Gastrocnemius medialis (tissue), 4 donors: ENCODE data around the gene MAPK8. TPM values are rescaled to one million over a fixed set of nuclear protein-coding genes. Genes with fewer than 3 reads are reported as not detected.

Experiments used
- ATAC-seq, 2 donors: fragments of 150-250 bp; one replicate each; pipeline ENCODE4 v1.9.1; 2016
- DNase-seq, 2 donors: peaks; one replicate each; pipeline ENCODE4 v3.0.0-alpha.2; 2019
- H3K27ac ChIP-seq, 4 donors: fragments of 200-600 bp; sonication (generic); 1 replicate in 1 of 4; 2 replicates in 3 of 4; pipeline ENCODE4 v1.5.1; 2016 to 2018; ENCODE audit warnings: mild to moderate bottlenecking in 2 of 4, moderate library complexity in 1 of 4
- H3K27me3 ChIP-seq, 3 donors: fragments of 200-600 bp; sonication (generic) in 2 of 3; 1 replicate in 1 of 3; 2 replicates in 2 of 3; pipeline versions ENCODE4 v1.5.1 to v1.6.0; 2016 to 2019; ENCODE audit warnings: mild to moderate bottlenecking in 1 of 3, moderate library complexity in 1 of 3
- H3K36me3 ChIP-seq, 2 donors: fragments of 200-600 bp; sonication (generic) in 1 of 2; one replicate each; pipeline ENCODE4 v1.5.1; 2017 to 2018
- H3K4me1 ChIP-seq, 2 donors: fragments of 200-600 bp; sonication (generic) in 1 of 2; one replicate each; pipeline ENCODE4 v1.5.1; 2016 to 2017; ENCODE audit warnings: mild to moderate bottlenecking in 2 of 2
- H3K4me3 ChIP-seq, 4 donors: fragments of 200-600 bp; sonication (generic) in 3 of 4; 1 replicate in 1 of 4; 2 replicates in 3 of 4; pipeline ENCODE4 v1.5.1; 2016 to 2019; ENCODE audit warnings: mild to moderate bottlenecking in 2 of 4
- H3K9me3 ChIP-seq, 3 donors: fragments of 200-600 bp; sonication (generic) in 2 of 3; 1 replicate in 1 of 3; 2 replicates in 2 of 3; pipeline ENCODE4 v1.5.1; 2016 to 2019
- CTCF ChIP-seq, 5 experiments: fragments of 450-650 bp in 3 of 5; fragments of 200-600 bp in 2 of 5; sonication (generic) in 2 of 5; IDR thresholded peaks in 4 of 5; conservative IDR thresholded peaks in 1 of 5; 1 replicate in 4 of 5; 2 replicates in 1 of 5; pipeline ENCODE4 v1.5.1; 2016 to 2019; ENCODE audit warnings: antibody characterized with exemption in 5 of 5, mild to moderate bottlenecking in 3 of 5, moderate library complexity in 3 of 5
- POLR2A ChIP-seq, 2 donors: fragments of 450-650 bp; IDR thresholded peaks; one replicate each; pipeline ENCODE4 v1.6.1; 2017; ENCODE audit warnings: antibody characterized with exemption in 2 of 2, mild to moderate bottlenecking in 2 of 2, moderate library complexity in 2 of 2
- in situ Hi-C, 4 donors: fragments of 200-750 bp; cut with MboI; loops; one replicate each; pipeline versions ENCODE4 v1.15.0 to v1.8.0; 2017; ENCODE audit warnings: low sequenced_read_pairs in 4 of 4
- intact Hi-C: fragments of 100-400 bp; cut with DNase I; formaldehyde crosslinking; loops from one replicate; pipeline ENCODE4 v1.15.1; 2023; ENCODE audit warnings: low total_unique reads
- total RNA-seq, 4 donors: library from RNA; depleted of rRNA; stranded (reverse); fragments of >200 nt; gene quantifications; one replicate each; pipeline versions ENCODE4 v1.1.0 to v1.2.3, GENCODE V29; 2016

Gene MAPK8
- total RNA-seq, 4 donors from 2014 or later = 25.6 to 52.1 (median 35.4) TPM

- no peaks in the 10 kb centered on the region for H3K9me3 ChIP-seq
- H3K4me1 ChIP-seq = peaks cover 6 to 9% of the 10 kb centered on the region in 2 donors
- H3K4me3 ChIP-seq = no peak overlapping the region
- no peak for ATAC-seq
- intact Hi-C loops = no loop called here
- H3K36me3 ChIP-seq = peaks cover 0 to 2% of the 10 kb centered on the region in 2 donors
- H3K27ac ChIP-seq = no peak overlapping the region
- DNase-seq = no peak
- in situ Hi-C loops = no loop called here
- H3K27me3 ChIP-seq = no peaks in the 10 kb centered on the region
- TF ChIP-seq POLR2A (IDR thresholded peaks at IDR 0.05) (no peak), CTCF (IDR thresholded peaks at IDR 0.05 in 4 of 5, conservative IDR thresholded peaks at IDR 0.05 in 1 of 5) (no peak)
These were observed 98.2 kb downstream of the MAPK8 start for GRCh38 chr10:48404646-48405045.

- TF ChIP-seq CTCF (IDR thresholded peaks at IDR 0.05 in 4 of 5, conservative IDR thresholded peaks at IDR 0.05 in 1 of 5) (no peak), POLR2A (IDR thresholded peaks at IDR 0.05) (no peak)
- intact Hi-C loops = no loop called here
- no peak for ATAC-seq
- H3K9me3 ChIP-seq = no peaks in the 10 kb centered on the region
- DNase-seq = no peak
- H3K27ac ChIP-seq = no peak overlapping the region
- H3K27me3 ChIP-seq = no peaks in the 10 kb centered on the region
- in situ Hi-C loops = no loop called here
- no peaks in the 10 kb centered on the region for H3K4me1 ChIP-seq
- no peak overlapping the region for H3K4me3 ChIP-seq
- H3K36me3 ChIP-seq = peaks cover 0 to 18% of the 10 kb centered on the region in 2 donors
These were observed 99.7 kb downstream of the MAPK8 start for GRCh38 chr10:48406204-48406603.

GRCh38 chr10:48406658-48407057 is 100.2 kb downstream of the MAPK8 start:
- ATAC-seq (no peak), DNase-seq (no peak)
- Histone ChIP-seq H3K27me3 (no peaks in the 10 kb centered on the region), H3K4me1 (no peaks in the 10 kb centered on the region), H3K27ac (no peak overlapping the region), H3K9me3 (no peaks in the 10 kb centered on the region), H3K36me3 (peaks cover 0 to 21% of the 10 kb centered on the region in 2 donors), H3K4me3 (no peak overlapping the region)
- no peak for TF ChIP-seq POLR2A (IDR thresholded peaks at IDR 0.05)
- TF ChIP-seq CTCF (IDR thresholded peaks at IDR 0.05 in 4 of 5, conservative IDR thresholded peaks at IDR 0.05 in 1 of 5) = no peak
- intact Hi-C loops (no loop called here), in situ Hi-C loops (no loop called here)

GRCh38 chr10:48410503-48410902 is 104.0 kb downstream of the MAPK8 start:
- H3K9me3 ChIP-seq = peaks cover 0 to 10% (median 0%) of the 10 kb centered on the region in 3 donors
- ATAC-seq (no peak), DNase-seq (no peak)
- in situ Hi-C loops (no loop called here), intact Hi-C loops (no loop called here)
- TF ChIP-seq POLR2A (IDR thresholded peaks at IDR 0.05) (no peak), CTCF (IDR thresholded peaks at IDR 0.05 in 4 of 5, conservative IDR thresholded peaks at IDR 0.05 in 1 of 5) (no peak)
- H3K4me1 ChIP-seq = peaks cover 0 to 3% of the 10 kb centered on the region in 2 donors
- H3K27me3 ChIP-seq = no peaks in the 10 kb centered on the region
- no peak overlapping the region for H3K4me3 ChIP-seq
- peaks cover 0 to 36% of the 10 kb centered on the region in 2 donors for H3K36me3 ChIP-seq
- no peak overlapping the region for H3K27ac ChIP-seq

- in situ Hi-C loops = no loop called here
- intact Hi-C loops = no loop called here
- H3K36me3 ChIP-seq = peaks cover 0 to 36% of the 10 kb centered on the region in 2 donors
These were observed 105.0 kb downstream of the MAPK8 start for GRCh38 chr10:48411510-48411909.

More at GRCh38 chr10:48411510-48411909, 105.0 kb downstream of the MAPK8 start:
- no peak for DNase-seq
- Histone ChIP-seq H3K9me3 (peaks cover 0 to 10% (median 0%) of the 10 kb centered on the region in 3 donors), H3K4me1 (peaks cover 0 to 3% of the 10 kb centered on the region in 2 donors), H3K27me3 (no peaks in the 10 kb centered on the region), H3K27ac (no peak overlapping the region), H3K4me3 (no peak overlapping the region)
- TF ChIP-seq POLR2A (IDR thresholded peaks at IDR 0.05) = no peak
- TF ChIP-seq CTCF (IDR thresholded peaks at IDR 0.05 in 4 of 5, conservative IDR thresholded peaks at IDR 0.05 in 1 of 5) = no peak
- no peak for ATAC-seq
